8988T (cell line): ENCODE results near the gene SNAP25.

Experiments used
- DNase-seq: peaks from one replicate; pipeline ENCODE4 v3.0.0; 2011

The SNAP25 gene

DNA sequence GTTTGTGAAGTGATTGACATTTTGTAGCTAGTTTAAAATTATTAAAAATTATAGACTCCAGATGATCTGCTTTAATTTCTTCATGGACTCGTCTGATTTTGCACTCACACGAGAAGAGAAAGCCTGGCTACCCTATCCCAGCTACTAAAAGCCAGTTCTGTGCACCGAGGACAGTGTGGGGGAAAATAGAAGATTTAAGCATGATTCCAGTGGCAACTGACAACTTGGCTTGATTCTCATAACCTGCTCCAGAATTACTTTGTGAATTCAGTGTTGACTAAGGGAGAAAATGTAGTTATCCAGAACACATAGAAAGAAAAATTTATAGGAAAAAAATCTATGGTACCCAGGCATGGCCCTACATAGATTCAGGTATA is 88.7 kb downstream of the SNAP25 start:
- no peak for DNase-seq

DNA sequence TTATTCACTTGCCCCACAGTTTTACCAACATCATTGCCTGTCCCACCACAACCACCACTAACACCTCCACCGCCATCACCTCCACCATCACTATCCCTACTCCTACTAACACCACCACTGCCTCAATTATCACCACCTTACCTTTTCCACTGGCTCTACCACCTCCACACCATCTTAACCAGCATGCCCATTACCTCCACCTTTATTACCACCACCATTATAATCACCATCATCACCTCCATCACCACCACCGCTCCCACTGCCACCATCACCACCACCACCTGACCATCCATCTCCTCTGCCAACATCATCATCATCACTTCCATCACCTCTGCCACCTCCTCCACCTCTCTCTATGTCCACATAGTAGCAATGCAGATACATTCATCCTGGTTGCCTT is 90.0 kb downstream of the SNAP25 start:
- no peak for DNase-seq

GRCh38 chr20:10309326-10309725 is 90.7 kb downstream of the SNAP25 start:
- no peak for DNase-seq

DNA sequence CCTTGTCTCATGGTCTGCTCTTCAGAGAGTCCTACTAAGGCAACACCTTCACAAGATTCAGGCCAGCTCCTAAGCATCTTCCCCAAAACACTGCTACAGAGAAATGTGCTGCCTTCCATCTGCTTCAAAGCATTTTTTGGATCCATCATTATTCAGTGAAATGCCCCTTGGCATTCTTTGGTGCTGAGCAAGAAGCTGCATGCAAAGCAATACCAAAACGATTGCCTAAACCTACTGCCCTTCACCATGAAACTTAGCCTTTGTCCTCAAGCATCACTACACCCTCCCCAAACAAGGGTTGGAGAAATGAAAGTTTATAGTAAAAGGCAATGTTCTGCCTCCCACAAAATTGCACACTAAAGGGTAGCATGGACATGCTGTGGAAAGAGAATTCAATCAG is 93.5 kb downstream of the SNAP25 start:
- DNase-seq, result no peak

DNA sequence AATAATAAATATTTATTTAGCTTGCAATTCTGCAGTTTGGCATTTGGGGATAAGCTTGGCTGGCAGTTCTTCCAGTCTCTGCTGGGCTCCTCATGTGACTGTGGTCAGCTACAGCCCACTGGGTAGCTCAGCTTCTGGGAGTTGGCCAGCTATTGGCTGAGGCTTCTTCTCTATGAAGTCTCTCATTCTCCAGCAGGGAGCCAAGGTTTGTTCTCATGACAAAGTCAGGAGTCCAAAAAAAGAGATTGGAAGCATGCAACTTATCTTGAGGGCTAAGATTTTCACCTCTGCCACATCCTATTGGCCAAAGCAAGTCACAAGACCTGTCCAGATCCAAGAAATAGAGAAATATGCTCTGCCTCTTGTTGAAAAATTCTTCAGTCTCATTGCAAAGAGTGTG is 94.6 kb downstream of the SNAP25 start:
- DNase-seq, result no peak

DNA sequence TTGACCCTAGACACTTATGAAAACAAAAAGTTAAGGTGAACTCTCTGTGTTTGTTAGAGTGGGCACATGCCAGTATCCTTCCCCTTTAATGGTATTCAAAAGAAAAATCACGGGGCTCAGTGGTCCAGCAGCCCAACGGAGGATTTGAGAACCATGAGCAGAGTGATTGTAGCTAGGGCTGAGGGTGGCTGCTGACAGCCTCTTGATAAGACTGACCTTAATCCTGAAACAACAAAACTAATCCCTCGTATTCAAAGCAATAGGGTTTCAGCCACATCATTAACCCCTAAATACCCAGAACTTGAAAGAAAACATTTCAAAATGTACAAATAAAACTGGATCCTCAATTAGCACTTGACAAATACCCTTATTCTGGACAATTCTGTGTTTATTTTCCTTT is 95.1 kb downstream of the SNAP25 start:
- DNase-seq, result no peak

DNA sequence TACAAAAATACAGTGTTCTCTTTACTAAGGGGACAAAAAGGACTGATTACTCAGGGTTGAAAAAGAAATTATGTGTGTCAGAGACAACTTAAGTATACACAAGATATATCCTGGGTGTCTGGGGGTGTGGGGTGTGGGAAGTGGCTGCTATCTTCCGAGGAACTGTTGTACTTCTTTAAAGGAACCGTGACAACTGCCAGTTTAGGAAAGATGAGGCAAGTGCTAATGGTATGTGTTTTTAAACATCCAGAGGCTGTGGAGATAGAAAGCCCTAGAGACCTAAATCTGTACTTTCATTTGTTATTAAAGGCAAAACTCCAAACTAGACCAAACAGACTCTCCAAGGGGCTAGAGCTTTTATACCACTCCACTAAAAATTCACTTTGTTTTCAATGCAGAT is 95.6 kb downstream of the SNAP25 start:
- no peak for DNase-seq

DNA sequence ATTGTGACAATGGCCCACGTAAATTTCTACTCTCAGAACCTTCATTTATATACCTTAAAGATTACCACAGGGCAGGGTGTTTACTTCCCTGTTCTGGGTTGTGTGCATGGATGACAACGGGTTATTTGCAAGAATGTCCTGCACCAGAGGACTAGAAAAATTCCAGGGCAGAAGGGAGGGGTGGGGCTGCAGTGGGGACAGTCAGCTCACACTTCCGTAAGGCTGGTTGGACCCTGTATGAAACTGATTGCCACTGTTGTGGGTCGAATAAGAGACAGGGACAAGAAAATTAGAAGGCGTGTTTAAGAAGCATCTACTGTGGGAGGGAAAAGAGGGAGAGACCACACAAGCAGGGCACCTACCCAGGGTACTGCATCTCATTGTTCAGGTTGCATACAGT is 96.5 kb downstream of the SNAP25 start:
- no peak for DNase-seq

GRCh38 chr20:10316582-10316981 is 98.0 kb downstream of the SNAP25 start:
- DNase-seq, result no peak

GRCh38 chr20:10318291-10319024 is 99.8 kb downstream of the SNAP25 start:
- no peak for DNase-seq

DNA sequence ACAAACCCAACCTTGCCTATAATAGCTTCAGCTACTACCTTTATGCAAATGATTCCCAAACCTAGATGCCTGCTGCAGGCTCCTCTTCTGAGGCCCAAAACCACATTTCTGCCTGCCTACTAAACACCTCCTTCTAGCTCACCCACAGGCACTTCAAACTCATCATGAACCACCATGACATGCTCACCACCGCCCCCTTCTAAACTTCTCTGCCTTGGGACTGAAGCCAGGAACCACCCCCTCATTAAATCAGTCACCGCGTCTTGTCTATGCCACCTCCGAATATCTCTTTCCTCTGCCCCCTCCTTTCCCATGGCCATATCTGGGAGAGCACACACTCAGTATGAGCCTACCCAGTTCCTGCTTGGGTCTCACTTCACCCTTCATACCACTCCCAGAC is 101.2 kb downstream of the SNAP25 start:
- no peak for DNase-seq

GRCh38 chr20:10321138-10321717 is 102.6 kb downstream of the SNAP25 start:
- DNase-seq, result no peak

DNA sequence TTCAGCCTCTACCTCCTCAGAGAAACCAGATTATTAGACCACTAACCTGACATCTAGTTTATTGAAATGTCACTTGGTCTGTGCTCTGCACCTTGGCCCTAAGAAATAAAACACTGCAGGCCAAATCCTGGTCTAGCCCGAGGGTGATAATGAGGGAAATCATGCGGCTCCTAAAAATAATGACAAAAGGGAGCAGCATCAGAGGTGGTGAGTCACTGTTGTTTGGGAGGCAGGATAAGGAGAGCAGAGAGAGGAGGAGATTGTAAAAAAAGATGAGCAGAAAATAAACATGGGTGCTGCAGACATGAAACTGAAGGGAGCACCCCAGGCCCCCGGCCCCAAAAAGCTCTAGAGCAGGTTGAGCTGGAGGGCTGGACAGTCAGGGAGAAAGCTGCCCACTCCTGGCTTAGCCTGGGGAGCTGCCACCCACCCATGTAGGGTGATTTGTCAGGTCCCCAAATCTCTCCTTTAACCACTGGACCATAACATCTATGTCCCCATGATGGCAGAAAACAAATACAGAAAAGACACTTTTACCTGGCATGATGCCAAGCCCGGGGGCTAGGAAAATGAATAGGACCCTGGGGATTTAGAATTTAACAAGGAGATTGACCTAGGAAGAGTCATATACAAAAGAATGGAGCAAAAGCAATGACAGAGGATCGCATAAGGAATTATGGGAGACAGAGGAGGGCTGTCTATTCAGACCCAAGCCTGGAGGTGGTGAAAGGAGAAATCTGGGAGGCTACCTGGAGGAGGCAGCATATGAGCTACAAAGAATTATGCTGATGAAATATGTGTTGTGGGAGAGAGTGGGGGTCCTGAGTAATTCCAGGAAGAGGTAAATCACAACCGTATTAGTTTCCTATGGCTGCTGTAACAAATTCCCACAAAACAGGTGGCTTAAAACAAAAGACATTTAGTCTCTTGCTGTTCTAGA is 103.7 kb downstream of the SNAP25 start:
- no peak for DNase-seq

- DNase-seq, result no peak
Measured at GRCh38 chr20:10323729-10324128, 105.1 kb downstream of the SNAP25 start.

GRCh38 chr20:10324198-10324847 is 105.7 kb downstream of the SNAP25 start:
- no peak for DNase-seq

- no peak for DNase-seq
Measured at GRCh38 chr20:10328897-10329255, 110.2 kb downstream of the SNAP25 start.

DNA sequence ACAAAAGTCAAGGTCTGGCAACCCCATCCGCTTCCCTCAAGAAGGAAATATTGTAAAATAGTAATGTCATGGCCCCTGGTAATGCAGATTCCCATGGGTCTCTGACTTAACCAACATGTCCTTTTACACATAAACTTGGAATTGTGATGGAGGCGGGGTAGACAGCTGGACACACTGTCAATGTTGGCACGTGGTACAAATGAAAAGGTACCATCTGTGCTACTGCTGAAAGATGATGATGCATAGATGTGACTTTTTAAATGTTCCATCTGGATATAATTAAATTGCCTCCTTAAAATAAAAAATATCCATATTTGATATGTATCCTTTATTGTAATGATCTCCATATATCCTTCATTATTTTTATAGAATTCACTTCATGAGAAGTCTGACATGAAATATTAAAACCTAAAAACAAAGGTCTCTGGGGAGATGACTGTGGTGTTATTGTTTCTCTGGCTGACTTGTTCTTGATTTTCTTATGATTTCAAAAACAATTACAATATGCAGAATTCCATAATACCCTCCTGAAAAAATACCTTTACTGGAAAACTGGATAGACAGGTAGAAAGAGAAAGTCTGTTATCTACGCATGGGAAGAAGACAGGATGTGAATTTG is 110.9 kb downstream of the SNAP25 start:
- no peak for DNase-seq

GRCh38 chr20:10330071-10330470 is 111.4 kb downstream of the SNAP25 start:
- no peak for DNase-seq

DNA sequence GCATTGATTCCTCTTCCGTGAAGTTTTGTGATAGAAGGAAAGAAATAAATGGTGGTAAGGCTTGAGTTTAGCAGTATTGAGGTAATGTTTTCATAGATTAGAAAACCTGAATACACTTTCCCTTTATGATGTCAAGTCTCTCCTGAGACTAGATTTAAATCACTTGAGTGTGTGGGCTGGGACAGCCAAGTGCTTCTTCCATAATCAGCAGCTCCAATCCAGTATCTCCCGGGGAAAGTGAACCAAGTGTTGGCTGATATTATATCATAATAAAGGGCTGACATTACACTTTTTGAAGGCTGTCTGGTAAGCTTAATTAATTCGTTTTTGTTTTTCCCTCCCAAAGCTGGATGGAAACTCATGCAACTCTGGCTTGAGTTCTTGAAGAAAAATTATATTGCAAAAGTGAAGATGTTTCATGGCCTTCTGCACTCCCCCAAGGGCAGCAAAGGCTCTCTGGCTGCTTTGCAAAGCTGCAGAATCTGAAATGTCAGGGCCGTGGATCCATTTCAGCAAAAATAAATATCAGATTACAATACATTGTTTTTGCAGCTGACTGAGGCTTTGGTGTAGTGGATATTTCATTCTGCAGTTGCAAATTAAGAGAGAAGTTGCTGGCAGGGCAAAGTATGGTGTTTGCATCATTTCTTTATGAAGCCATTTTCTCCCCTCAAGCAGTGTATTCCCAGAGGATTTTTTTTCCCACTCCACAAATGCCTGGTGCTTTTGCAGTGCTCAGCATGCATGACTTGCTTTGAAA is 114.2 kb downstream of the SNAP25 start:
- DNase-seq, result no peak

- DNase-seq, result no peak
Measured at GRCh38 chr20:10336959-10337729, 118.5 kb downstream of the SNAP25 start.

DNA sequence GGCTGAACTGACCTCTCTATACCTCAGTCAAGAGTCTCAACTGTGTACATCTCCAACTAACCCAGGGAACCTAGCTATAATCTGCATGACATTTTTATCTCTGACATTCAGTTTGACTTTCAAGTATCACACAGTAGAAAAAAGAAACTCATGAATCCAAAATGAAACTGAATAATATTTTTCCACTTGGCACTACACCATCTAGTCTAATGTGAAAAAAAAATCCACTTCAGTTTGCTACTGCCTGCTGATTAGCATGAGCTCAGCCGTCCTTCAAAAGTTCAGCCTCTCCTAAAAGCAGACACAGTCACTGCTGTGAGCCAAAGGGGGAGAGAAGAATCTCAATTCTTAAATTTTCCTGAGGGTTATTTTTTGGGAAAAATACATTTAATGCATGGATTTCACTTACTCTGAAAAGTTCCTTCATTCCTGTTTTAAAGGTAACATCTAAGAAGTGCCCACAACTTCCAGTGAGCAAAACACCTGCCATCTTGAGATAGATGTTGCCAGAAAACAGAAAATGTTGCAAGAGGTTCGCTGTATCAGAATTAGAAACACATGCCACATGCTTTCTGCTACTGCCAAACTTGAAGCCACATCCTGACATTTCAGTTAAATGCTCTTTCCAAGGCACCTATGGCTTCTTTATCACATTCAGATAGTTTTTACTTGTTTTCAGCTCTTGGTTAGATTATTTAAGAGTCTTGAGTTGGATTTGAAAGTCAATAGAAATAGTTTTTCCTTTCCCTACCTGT is 120.0 kb downstream of the SNAP25 start:
- no peak for DNase-seq
